Suprapubic skin (tissue), 3 donors: ENCODE measurements around the gene CDC37.

Source experiments
- EP300 ChIP-seq: sonication (generic); formaldehyde crosslinking; IDR thresholded peaks from one replicate; pipeline ENCODE4 v1.6.1; 2017; ENCODE audit warnings: antibody characterized with exemption
- POLR2A ChIP-seq, 2 donors: fragments of 450-650 bp; IDR thresholded peaks; one replicate each; pipeline ENCODE4 v1.6.1; 2017; ENCODE audit warnings: antibody characterized with exemption in 2 of 2, mild to moderate bottlenecking in 2 of 2, moderate library complexity in 2 of 2
- TF ChIP-seq, protein P1 (sequence below), 2 donors: fragments of 200-600 bp in 1 of 2; fragments of 450-650 bp in 1 of 2; sonication (generic) in 1 of 2; IDR thresholded peaks; one replicate each; pipeline ENCODE4 v1.5.1; 2016 to 2019; ENCODE audit warnings: antibody characterized with exemption in 2 of 2, mild to moderate bottlenecking in 1 of 2, moderate library complexity in 1 of 2

DNA sequence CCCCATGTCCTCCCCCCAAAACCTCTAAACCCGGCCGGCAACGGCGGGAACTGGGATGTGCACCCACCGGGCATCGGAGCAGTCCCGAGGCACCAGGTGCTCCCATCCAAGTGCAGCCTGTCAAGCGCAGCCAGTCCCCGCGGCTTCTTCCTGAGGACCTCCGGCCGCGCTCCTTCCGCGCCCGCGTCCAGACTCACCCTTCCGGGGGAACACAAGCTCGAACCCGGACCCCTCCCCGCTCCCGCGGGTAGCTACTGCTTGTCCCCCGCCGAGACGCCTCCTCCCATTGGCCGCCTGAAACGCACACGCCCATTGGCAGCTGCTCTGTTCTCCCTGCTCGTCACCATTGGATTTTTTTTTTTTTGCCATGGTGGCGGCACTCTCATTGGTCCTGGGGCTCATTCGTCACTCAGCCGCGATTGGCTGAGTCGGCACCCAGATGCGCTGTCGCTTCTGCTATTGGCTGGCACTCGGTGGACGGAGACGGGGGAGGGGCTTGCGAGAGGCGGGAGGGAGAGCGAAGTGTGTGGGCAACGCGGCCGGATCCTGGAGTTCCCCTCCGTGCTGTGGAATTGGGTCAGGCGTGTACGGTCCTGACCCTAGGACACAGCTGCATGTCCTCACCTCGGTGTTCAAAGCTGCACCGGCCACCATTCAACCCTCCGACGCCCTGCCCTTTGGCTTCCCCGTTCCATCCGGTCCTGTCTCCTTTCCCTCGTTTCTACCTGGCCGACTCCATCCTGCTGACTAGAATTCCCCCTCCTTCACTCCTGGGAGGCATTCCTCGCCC is 22.8 kb downstream of the CDC37 start, which contains the start of gene TYK2:
- TF ChIP-seq, protein P1, sequence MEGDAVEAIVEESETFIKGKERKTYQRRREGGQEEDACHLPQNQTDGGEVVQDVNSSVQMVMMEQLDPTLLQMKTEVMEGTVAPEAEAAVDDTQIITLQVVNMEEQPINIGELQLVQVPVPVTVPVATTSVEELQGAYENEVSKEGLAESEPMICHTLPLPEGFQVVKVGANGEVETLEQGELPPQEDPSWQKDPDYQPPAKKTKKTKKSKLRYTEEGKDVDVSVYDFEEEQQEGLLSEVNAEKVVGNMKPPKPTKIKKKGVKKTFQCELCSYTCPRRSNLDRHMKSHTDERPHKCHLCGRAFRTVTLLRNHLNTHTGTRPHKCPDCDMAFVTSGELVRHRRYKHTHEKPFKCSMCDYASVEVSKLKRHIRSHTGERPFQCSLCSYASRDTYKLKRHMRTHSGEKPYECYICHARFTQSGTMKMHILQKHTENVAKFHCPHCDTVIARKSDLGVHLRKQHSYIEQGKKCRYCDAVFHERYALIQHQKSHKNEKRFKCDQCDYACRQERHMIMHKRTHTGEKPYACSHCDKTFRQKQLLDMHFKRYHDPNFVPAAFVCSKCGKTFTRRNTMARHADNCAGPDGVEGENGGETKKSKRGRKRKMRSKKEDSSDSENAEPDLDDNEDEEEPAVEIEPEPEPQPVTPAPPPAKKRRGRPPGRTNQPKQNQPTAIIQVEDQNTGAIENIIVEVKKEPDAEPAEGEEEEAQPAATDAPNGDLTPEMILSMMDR (IDR thresholded peaks at IDR 0.05): no peak
- peak; percentile 26 to 47 for TF ChIP-seq POLR2A (IDR thresholded peaks at IDR 0.05)
- TF ChIP-seq EP300: no peak
